ENCODE data around the gene SAYSD1. TPM values are rescaled to one million over a fixed set of nuclear protein-coding genes. Genes with fewer than 3 reads are reported as not detected.

SAYSD1 gene
- total and polyA plus RNA-seq, 2 of the 8 experiments (the other 6 are each of a cell fraction or from before 2014, with no cell fraction given) = 6.7 to 7.9 TPM

- Histone ChIP-seq H3K23ac (ENCODE audit: insufficient read length) (no peak overlapping the region), H4K91ac (replicated peaks; ENCODE audit: insufficient read length, low read length) (no peak overlapping the region), H3K36me3 (ENCODE audit: control insufficient read depth in 2 of 4, insufficient read depth in 4 of 4, low read length in 3 of 4) (no peaks in the 10 kb centered on the region; a peak in 1 of 8 replicates), H2BK12ac (ENCODE audit: low read depth, low read length) (no peak overlapping the region; the same call in 1 of the 2 replicates), H3K18ac (ENCODE audit: extremely low read depth, low read length) (no peak overlapping the region), H3K79me1 (ENCODE audit: low read depth, low read length) (no peaks in the 10 kb centered on the region), H4K20me1 (replicated peaks in 1 of 2; ENCODE audit: control insufficient read depth in 1 of 2, insufficient read depth in 2 of 2, low read length in 2 of 2) (no peaks in the 10 kb centered on the region), H2AK5ac (ENCODE audit: low read depth, low read length) (no peak overlapping the region), H3K9ac (replicated peaks in 1 of 4; ENCODE audit: extremely low read depth in 1 of 4, low read depth in 3 of 4, low read length in 3 of 4) (no peak overlapping the region), H3K23me2 (ENCODE audit: low read depth, low read length) (no peaks in the 10 kb centered on the region), H3K27ac (ENCODE audit: low read depth, low read length) (no peak overlapping the region), H3K4me3 (ENCODE audit: extremely low read depth in 1 of 4, insufficient read depth in 2 of 4, low read depth in 3 of 4, low read length in 4 of 4) (no peak overlapping the region), H4K8ac (ENCODE audit: extremely low read depth, insufficient read depth, low read length) (no peak overlapping the region), H4K5ac (ENCODE audit: insufficient read length, low read depth, low read length) (no peak overlapping the region), H2BK15ac (ENCODE audit: low read length) (no peak overlapping the region), H3K4me1 (replicated peaks in 1 of 4; ENCODE audit: control insufficient read depth in 3 of 4, insufficient read depth in 4 of 4, low read length in 3 of 4) (peaks cover 0 to 5% (median 0%) of the 10 kb centered on the region in 4 experiments; a peak in 1 of 7 replicates), H3K79me2 (ENCODE audit: control insufficient read depth in 1 of 2, insufficient read depth in 2 of 2, low read length in 2 of 2) (no peaks in the 10 kb centered on the region), H2AFZ (ENCODE audit: low read length) (no peak overlapping the region), H3K27me3 (replicated peaks in 1 of 4; ENCODE audit: control insufficient read depth in 3 of 4, extremely low read depth in 1 of 4, insufficient read depth in 3 of 4, low read length in 3 of 4) (peaks cover 0 to 1% (median 0%) of the 10 kb centered on the region in 4 experiments; a peak in 2 of 7 replicates), H2BK5ac (ENCODE audit: low read depth, low read length) (no peak overlapping the region), H3K4me2 (ENCODE audit: insufficient read depth in 1 of 2, low read depth in 2 of 2, low read length in 2 of 2) (no peak overlapping the region), H3K56ac (replicated peaks; ENCODE audit: insufficient read length, low read depth, low read length) (no peak overlapping the region), H3K14ac (ENCODE audit: insufficient read length) (no peak overlapping the region), H3K9me3 (ENCODE audit: insufficient read depth in 2 of 2, low read depth in 1 of 2, low read length in 1 of 2) (no peaks in the 10 kb centered on the region; a peak in 1 of 4 replicates), H2BK120ac (replicated peaks; ENCODE audit: low read depth, low read length) (no peak overlapping the region), H2BK20ac (ENCODE audit: low read length) (no peak overlapping the region), H3K4ac (replicated peaks; ENCODE audit: insufficient read length, low read depth, low read length) (no peak overlapping the region)
- no peak for FAIRE-seq
- POLR2A ChIA-PET (ENCODE audit: partially characterized antibody) = no interaction called here
- CTCF ChIA-PET (ENCODE audit: partially characterized antibody) = interaction anchor here (0.6 to 3.0 kb wide), 7 partner anchors 31 to 324 kb away, joined by 3 to 14 read pairs (median 4); no protein-coding TSS in a partner anchor
- DNase-seq (ENCODE audit: low read depth in 1 of 2, low spot score in 2 of 2) = no peak
- no peak for TF ChIP-seq CHD7 (IDR thresholded peaks at IDR 0.05; ENCODE audit: insufficient replicate concordance, low read length)
Measured at GRCh38 chr6:39128832-39129231, 13.8 kb upstream of the SAYSD1 start.

Measured in H1 (cell line).